Uterus (tissue), 2 donors: Measurements from ENCODE around the gene ZNF552.
"Not testable (repeated sequence)": the region's sequence is repeated elsewhere in the genome, so short reads cannot be mapped to it uniquely, and the experiment has no call there.

Experiments
- CTCF ChIP-seq, 4 experiments: fragments of 200-600 bp in 2 of 4; fragments of 450-650 bp in 2 of 4; sonication (generic) in 2 of 4; IDR thresholded peaks; one replicate each; pipeline ENCODE4 v1.5.1; 2016 to 2019; ENCODE audit warnings: antibody characterized with exemption in 4 of 4, mild to moderate bottlenecking in 2 of 4, moderate library complexity in 1 of 4
- POLR2A ChIP-seq, 2 donors: fragments of 450-650 bp; IDR thresholded peaks; one replicate each; pipeline ENCODE4 v1.6.1; 2016; ENCODE audit warnings: antibody characterized with exemption in 2 of 2, mild to moderate bottlenecking in 1 of 2, moderate library complexity in 1 of 2

GRCh38 chr19:57847164-57847563, 32.5 kb upstream of the ZNF552 start:
- not testable (repeated sequence) for TF ChIP-seq CTCF, POLR2A (IDR thresholded peaks at IDR 0.05)
